GM12878 (cell line): ENCODE measurements around the gene BRAF. TPM values are rescaled to one million over a fixed set of nuclear protein-coding genes. Genes with fewer than 3 reads are reported as not detected.

Source experiments
- BCL11A ChIP-seq: IDR thresholded peaks from 2 replicates; pipeline ENCODE4 v1.6.1; 2011; ENCODE audit warnings: low read depth, low read length
- BMI1 ChIP-seq: fragments of 450-650 bp; IDR thresholded peaks from 2 replicates; pipeline ENCODE4 v1.6.1; 2016; ENCODE audit warnings: mild to moderate bottlenecking, moderate library complexity, borderline replicate concordance
- CHD2 ChIP-seq: IDR thresholded peaks from 2 replicates; pipeline ENCODE4 v1.6.1; 2011; ENCODE audit warnings: low read depth, low read length, improper control_type of control experiment, borderline replicate concordance
- HCFC1 ChIP-seq: fragments of 150-350 bp; IDR thresholded peaks from 2 replicates; pipeline ENCODE4 v1.6.1; 2014; ENCODE audit warnings: low read length
- HDGF ChIP-seq: fragments of 450-650 bp; IDR thresholded peaks from 2 replicates; pipeline ENCODE4 v1.6.1; 2016; ENCODE audit warnings: antibody characterized with exemption
- JUND ChIP-seq: IDR thresholded peaks from 2 replicates; pipeline ENCODE4 v1.6.1; 2012; ENCODE audit warnings: low read depth, mild to moderate bottlenecking, low read length, improper control_type of control experiment, moderate library complexity
- NFYB ChIP-seq: IDR thresholded peaks from 2 replicates; pipeline ENCODE4 v1.6.1; 2011; ENCODE audit warnings: low read depth, mild to moderate bottlenecking, low read length, improper control_type of control experiment, moderate library complexity; ENCODE audit not compliant: insufficient read depth
- NR2C1 ChIP-seq: fragments of 450-650 bp; IDR thresholded peaks from 2 replicates; pipeline ENCODE4 v1.6.1; 2017; ENCODE audit warnings: antibody characterized with exemption, mild to moderate bottlenecking, moderate library complexity
- NRF1 ChIP-seq: conservative IDR thresholded peaks from 2 replicates; pipeline ENCODE4 v1.6.1; 2011; ENCODE audit warnings: mild to moderate bottlenecking, low read depth, low read length, improper control_type of control experiment
- RBBP5 ChIP-seq: fragments of 200-600 bp; sonication (generic); conservative IDR thresholded peaks from 2 replicates; pipeline ENCODE4 v1.6.1; 2016
- SMC3 ChIP-seq: IDR thresholded peaks from 2 replicates; pipeline ENCODE4 v1.6.1; 2011; ENCODE audit warnings: low read length, improper control_type of control experiment, borderline replicate concordance
- SUPT20H ChIP-seq: IDR thresholded peaks from 2 replicates; pipeline ENCODE4 v1.6.1; 2011; ENCODE audit warnings: low read depth, mild to moderate bottlenecking, low read length, moderate library complexity, borderline replicate concordance; ENCODE audit not compliant: control insufficient read depth
- TCF7 ChIP-seq: IDR thresholded peaks from 2 replicates; pipeline ENCODE4 v1.6.1; 2014; ENCODE audit warnings: antibody characterized with exemption, borderline replicate concordance
- ZZZ3 ChIP-seq: IDR thresholded peaks from 2 replicates; pipeline ENCODE4 v1.6.1; 2011; ENCODE audit warnings: low read depth; ENCODE audit not compliant: control insufficient read depth, insufficient read length
- polyA plus RNA-seq, 11 experiments: library from polyadenylated mRNA; depleted of rRNA in 4 of 11; unstranded in 6 of 11; stranded (reverse) in 5 of 11; fragments of >200 nt; fragmentation: Nextera tagmentation in 4 of 11; fragmentation: Illumina TruSeq in 1 of 11; extraction: Ambion mirVana in 4 of 11; extraction: Trizol in 1 of 11; gene quantifications; 1 replicate in 1 of 11; 2 replicates in 10 of 11; pipeline versions ENCODE4 v1.2.1 to v1.2.3, GENCODE V29; 2011 to 2016; ENCODE audit warnings: inconsistent platforms in 2 of 11, missing spikeins in 2 of 11, low read depth in 1 of 11
- total RNA-seq, 4 experiments: library from RNA; depleted of rRNA in 3 of 4; stranded (reverse); fragments of >200 nt in 3 of 4; fragmentation: Illumina TruSeq in 1 of 4; extraction: Trizol in 1 of 4; gene quantifications; 2 replicates each; pipeline versions ENCODE4 v1.2.1 to v1.2.3, GENCODE V29; 2013 to 2021
- TF ChIP-seq, protein P1 (sequence below): fragments of 450-650 bp; IDR thresholded peaks from 2 replicates; pipeline ENCODE4 v1.6.1; 2016; ENCODE audit warnings: mild to moderate bottlenecking, moderate library complexity, borderline replicate concordance
- TF ChIP-seq, protein P2 (sequence below): fragments of 450-650 bp; IDR thresholded peaks from 2 replicates; pipeline ENCODE4 v1.6.1; 2016; ENCODE audit warnings: mild to moderate bottlenecking
- TF ChIP-seq, protein P3 (sequence below): IDR thresholded peaks from 2 replicates; pipeline ENCODE4 v1.6.1; 2011; ENCODE audit warnings: borderline replicate concordance, low read depth, mild to moderate bottlenecking, moderate library complexity, mixed read lengths, low read length; ENCODE audit not compliant: insufficient read depth; ENCODE audit errors: extremely low read length
- TF ChIP-seq, protein P4 (sequence below): fragments of 450-650 bp; IDR thresholded peaks from 2 replicates; pipeline ENCODE4 v1.6.1; 2017; ENCODE audit warnings: mild to moderate bottlenecking, low read depth, inconsistent platforms; ENCODE audit not compliant: poor library complexity, severe bottlenecking
- TF ChIP-seq, protein P5 (sequence below): fragments of 450-650 bp; IDR thresholded peaks from 2 replicates; pipeline ENCODE4 v1.6.1; 2017; ENCODE audit warnings: borderline replicate concordance

The BRAF gene
- total and polyA plus RNA-seq, 10 of the 15 experiments (the other 5 are each of a cell fraction or from before 2014, with no cell fraction given): 2.6 to 31.0 (median 10.6) TPM

DNA sequence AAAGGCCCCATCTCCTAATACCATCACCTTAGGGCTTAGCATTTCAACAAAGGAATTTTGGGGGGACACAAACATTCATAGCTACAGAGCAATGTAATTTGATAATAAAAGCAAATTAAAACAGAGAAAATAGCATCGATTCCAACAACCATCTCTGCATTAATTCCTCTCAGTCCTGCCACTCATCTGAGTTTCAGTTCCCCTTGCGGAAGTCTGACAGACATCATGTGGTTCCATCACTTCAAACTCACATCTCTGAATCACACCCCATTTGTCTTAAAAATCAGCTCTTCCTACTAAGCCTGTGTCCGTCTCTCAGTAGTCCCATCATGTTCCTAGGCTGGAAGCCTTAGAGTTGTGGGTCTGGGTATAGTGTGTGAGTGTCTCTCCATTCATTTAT lies 248.4 kb downstream of the BRAF start (continued):
- TF ChIP-seq, protein P1, sequence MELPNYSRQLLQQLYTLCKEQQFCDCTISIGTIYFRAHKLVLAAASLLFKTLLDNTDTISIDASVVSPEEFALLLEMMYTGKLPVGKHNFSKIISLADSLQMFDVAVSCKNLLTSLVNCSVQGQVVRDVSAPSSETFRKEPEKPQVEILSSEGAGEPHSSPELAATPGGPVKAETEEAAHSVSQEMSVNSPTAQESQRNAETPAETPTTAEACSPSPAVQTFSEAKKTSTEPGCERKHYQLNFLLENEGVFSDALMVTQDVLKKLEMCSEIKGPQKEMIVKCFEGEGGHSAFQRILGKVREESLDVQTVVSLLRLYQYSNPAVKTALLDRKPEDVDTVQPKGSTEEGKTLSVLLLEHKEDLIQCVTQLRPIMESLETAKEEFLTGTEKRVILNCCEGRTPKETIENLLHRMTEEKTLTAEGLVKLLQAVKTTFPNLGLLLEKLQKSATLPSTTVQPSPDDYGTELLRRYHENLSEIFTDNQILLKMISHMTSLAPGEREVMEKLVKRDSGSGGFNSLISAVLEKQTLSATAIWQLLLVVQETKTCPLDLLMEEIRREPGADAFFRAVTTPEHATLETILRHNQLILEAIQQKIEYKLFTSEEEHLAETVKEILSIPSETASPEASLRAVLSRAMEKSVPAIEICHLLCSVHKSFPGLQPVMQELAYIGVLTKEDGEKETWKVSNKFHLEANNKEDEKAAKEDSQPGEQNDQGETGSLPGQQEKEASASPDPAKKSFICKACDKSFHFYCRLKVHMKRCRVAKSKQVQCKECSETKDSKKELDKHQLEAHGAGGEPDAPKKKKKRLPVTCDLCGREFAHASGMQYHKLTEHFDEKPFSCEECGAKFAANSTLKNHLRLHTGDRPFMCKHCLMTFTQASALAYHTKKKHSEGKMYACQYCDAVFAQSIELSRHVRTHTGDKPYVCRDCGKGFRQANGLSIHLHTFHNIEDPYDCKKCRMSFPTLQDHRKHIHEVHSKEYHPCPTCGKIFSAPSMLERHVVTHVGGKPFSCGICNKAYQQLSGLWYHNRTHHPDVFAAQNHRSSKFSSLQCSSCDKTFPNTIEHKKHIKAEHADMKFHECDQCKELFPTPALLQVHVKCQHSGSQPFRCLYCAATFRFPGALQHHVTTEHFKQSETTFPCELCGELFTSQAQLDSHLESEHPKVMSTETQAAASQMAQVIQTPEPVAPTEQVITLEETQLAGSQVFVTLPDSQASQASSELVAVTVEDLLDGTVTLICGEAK: no peak
- no peak for TF ChIP-seq ZZZ3
- TF ChIP-seq SUPT20H: no peak
- no peak for TF ChIP-seq TCF7
- TF ChIP-seq NR2C1: no peak
- no peak for TF ChIP-seq JUND
- no peak for TF ChIP-seq NFYB
- TF ChIP-seq, protein P2, sequence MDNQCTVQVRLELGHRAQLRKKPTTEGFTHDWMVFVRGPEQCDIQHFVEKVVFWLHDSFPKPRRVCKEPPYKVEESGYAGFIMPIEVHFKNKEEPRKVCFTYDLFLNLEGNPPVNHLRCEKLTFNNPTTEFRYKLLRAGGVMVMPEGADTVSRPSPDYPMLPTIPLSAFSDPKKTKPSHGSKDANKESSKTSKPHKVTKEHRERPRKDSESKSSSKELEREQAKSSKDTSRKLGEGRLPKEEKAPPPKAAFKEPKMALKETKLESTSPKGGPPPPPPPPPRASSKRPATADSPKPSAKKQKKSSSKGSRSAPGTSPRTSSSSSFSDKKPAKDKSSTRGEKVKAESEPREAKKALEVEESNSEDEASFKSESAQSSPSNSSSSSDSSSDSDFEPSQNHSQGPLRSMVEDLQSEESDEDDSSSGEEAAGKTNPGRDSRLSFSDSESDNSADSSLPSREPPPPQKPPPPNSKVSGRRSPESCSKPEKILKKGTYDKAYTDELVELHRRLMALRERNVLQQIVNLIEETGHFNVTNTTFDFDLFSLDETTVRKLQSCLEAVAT: no peak
- no peak for TF ChIP-seq HDGF
- TF ChIP-seq RBBP5: no peak
- peak; percentile 56; the same call in 1 of the 2 replicates for TF ChIP-seq BCL11A
- TF ChIP-seq SMC3: no peak
- no peak for TF ChIP-seq CHD2
- TF ChIP-seq, protein P3, sequence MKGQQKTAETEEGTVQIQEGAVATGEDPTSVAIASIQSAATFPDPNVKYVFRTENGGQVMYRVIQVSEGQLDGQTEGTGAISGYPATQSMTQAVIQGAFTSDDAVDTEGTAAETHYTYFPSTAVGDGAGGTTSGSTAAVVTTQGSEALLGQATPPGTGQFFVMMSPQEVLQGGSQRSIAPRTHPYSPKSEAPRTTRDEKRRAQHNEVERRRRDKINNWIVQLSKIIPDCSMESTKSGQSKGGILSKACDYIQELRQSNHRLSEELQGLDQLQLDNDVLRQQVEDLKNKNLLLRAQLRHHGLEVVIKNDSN: no peak
- TF ChIP-seq, protein P4, sequence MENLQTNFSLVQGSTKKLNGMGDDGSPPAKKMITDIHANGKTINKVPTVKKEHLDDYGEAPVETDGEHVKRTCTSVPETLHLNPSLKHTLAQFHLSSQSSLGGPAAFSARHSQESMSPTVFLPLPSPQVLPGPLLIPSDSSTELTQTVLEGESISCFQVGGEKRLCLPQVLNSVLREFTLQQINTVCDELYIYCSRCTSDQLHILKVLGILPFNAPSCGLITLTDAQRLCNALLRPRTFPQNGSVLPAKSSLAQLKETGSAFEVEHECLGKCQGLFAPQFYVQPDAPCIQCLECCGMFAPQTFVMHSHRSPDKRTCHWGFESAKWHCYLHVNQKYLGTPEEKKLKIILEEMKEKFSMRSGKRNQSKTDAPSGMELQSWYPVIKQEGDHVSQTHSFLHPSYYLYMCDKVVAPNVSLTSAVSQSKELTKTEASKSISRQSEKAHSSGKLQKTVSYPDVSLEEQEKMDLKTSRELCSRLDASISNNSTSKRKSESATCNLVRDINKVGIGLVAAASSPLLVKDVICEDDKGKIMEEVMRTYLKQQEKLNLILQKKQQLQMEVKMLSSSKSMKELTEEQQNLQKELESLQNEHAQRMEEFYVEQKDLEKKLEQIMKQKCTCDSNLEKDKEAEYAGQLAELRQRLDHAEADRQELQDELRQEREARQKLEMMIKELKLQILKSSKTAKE: peak; percentile 86
- TF ChIP-seq, protein P5, sequence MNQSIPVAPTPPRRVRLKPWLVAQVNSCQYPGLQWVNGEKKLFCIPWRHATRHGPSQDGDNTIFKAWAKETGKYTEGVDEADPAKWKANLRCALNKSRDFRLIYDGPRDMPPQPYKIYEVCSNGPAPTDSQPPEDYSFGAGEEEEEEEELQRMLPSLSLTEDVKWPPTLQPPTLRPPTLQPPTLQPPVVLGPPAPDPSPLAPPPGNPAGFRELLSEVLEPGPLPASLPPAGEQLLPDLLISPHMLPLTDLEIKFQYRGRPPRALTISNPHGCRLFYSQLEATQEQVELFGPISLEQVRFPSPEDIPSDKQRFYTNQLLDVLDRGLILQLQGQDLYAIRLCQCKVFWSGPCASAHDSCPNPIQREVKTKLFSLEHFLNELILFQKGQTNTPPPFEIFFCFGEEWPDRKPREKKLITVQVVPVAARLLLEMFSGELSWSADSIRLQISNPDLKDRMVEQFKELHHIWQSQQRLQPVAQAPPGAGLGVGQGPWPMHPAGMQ: no peak
- no peak for TF ChIP-seq HCFC1
- TF ChIP-seq NRF1: no peak
- TF ChIP-seq BMI1: 0 out of 2 replicates have a peak, but pooled peaks have one; percentile 29
